GM18508 (cell line): Measurements from ENCODE around the gene TRAPPC12.

Source experiments
- ATAC-seq: cut with Tn5 transposase; IDR thresholded peaks from one replicate; pipeline ENCODE4 v1.9.1; 2021; ENCODE audit warnings: moderate number of reproducible peaks; ENCODE audit not compliant: insufficient read depth, unreplicated experiment

The TRAPPC12 gene

GRCh38 chr2:3526871-3527270, 147.4 kb downstream of the TRAPPC12 start:
- no peak for ATAC-seq

- no peak for ATAC-seq
These were observed 148.6 kb downstream of the TRAPPC12 start for GRCh38 chr2:3527886-3528785.
